GM19025 (cell line): ENCODE results near the gene MBNL1.
A peak's percentile ranks its signal among the peaks of the same experiment; 100 is the strongest.

Source experiments
- ATAC-seq: cut with Tn5 transposase; IDR thresholded peaks from one replicate; pipeline ENCODE4 v1.9.1; 2021; ENCODE audit warnings: mild to moderate bottlenecking, low read depth, moderate library complexity; ENCODE audit not compliant: unreplicated experiment

The MBNL1 gene

DNA sequence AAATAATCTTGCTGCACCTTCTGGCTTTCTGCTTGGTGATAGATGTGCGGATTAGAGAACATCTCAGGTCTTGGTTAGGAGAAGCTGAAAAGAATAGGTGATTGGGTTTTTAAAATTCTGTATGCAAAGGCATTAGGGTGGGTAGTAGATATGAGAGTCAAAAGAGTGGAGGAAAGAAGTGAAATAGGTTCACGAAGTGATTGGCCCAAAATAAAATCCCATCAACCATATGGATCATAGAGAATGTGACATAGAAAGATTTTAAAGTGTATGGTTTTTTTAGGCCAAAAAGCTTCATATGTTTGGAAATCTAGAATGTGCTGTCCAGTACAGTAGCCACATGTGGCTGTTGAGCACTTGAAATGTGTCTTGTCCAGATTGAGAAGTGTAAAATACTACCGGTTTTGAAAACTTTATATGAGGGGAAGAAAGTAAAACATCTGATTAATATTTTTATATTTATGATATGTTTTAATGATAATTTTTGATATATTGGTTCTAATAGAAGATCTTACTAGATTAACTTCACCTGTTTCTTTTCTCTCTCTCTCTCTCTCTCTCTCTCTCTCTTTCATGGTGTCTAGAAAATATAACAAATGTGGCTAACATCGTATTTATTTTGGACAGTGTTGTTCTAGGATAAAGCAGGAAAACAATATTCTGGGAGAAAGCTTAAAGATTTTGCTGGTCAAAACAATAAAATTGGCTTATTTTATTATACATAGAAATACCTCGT is 2.9 kb downstream of the MBNL1 start:
- ATAC-seq, result no peak

DNA sequence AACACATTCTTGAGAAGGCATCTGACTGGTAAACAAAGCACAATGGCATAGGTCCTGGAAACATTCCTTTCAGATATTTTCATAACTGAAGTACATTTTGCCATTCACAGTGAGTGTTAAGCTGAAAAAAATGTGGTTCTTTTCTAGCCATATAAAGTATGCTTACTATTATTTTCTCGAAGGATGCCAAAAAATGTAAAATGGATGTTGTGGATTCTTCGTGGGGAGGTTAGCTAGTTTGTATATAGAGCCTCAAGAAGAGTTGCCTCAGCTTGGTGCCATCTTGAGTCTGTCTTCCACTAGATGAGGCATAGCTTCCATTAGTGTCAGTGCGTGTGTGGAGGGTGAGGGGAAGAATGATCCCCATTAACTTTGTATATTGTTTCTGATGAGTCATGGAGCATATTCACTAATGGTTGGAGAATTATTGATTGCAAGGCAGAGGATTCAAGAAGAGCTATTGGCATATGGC is 4.1 kb downstream of the MBNL1 start:
- no peak for ATAC-seq

GRCh38 chr3:152276681-152277080 is 8.0 kb downstream of the MBNL1 start:
- ATAC-seq, result no peak

DNA sequence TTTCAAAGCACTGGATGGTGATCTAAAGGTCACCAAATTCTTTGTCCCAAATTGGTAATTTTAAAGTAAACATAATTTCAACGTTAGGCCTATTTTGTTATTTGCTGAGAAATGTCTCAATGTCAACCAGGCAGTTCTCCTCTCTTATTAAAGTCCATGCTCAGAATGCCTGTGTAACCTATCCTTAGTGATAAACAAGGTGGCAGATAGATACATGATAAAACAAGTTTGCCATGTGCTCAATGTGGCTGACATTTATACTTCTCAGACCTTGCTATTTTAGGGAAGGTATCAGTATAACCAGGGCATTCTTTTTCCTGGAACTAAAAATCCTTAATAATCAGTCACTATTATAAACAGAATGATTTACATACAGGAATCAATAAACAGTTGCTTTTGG is 8.5 kb downstream of the MBNL1 start:
- no peak for ATAC-seq

GRCh38 chr3:152278756-152279427 is 10.2 kb downstream of the MBNL1 start:
- ATAC-seq, result no peak

- ATAC-seq, result no peak
Observed at GRCh38 chr3:152279479-152279878, 10.8 kb downstream of the MBNL1 start.

DNA sequence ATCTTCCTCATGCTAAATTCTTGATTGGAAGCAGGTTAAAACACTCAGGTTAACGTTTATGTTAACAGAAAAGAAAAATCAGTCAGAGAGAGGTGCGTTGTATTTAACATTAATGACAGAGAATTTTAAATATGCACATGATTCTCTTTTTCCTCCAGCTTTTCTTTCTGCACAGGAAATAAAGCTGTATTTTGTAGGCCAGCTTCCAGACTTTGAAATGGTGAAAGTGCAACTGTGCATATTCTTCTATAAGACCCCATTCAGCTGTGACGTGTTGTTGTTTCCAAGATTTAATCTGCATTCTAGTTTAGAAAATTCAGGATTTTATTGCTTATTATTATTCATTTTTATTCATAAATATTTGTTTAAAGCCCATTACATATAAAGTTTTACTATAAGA is 11.8 kb downstream of the MBNL1 start:
- ATAC-seq, result no peak

DNA sequence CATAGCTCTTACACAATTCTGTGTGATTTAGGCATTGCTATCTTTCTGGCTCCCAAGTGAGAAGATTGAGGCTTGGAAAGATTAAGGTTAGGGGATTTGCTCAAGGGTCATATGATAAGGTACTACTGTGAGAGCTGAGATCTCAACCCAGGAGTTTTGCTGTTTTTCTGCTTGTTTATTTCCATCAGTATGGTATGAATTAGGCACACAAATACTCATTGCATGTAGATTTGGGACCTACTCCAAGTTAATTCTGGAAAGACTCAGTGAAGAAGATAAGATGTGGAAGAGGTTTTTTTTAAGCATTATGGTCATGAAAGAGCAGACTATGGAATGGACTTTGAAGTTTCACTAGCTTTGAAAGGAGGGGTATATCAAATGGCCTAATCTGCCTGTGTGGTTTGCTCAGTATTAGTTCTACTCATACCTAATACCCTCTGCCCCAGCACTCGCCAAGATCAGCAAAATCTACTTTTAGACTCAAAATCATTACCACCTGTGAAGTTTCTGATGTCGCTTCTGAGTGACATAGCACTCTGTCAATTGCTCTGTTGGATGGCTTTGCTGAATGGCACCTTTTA is 12.5 kb downstream of the MBNL1 start:
- peak; percentile 61 for ATAC-seq

GRCh38 chr3:152282813-152283212 is 14.1 kb downstream of the MBNL1 start:
- ATAC-seq, result no peak

DNA sequence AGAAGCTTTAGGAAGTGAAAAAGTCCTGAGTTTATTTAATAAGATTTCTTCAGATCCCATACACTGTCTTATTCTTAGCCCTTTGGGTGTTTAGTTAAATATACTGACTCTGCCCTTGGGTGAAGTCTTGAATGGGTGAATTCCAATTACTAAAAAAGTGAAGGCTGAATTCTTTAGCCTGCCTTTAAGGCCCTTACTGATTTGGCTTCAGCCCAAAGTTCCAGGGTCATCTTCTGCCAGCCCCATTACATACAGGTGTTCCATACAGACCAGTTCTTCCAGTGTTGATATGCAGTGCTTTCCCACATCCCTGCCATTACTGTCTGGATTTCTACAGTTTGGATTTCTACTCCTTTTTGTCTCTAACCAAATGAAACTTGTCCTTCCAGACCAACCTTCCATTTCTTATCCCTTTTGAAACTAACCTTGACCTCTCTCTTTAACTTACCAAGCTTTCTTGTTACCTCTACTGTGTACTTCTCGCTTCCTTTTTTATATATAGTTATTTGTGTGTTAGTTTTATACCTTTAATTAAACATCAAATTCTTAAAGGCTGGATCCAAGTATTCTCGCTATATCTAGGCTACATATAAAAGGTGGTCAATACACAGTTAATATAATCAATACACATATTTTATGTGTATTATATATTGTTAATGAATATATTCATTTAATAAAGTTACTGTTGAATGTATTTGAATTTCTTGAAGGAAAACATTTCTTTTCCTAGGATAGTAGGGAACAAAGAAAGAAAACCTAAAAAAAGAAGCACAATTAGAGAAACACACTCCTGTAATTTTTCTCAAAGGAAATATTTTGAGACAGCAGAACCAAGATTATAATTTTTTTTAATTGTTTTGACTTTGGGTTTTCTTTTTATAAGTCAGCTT is 15.0 kb downstream of the MBNL1 start:
- no peak for ATAC-seq

DNA sequence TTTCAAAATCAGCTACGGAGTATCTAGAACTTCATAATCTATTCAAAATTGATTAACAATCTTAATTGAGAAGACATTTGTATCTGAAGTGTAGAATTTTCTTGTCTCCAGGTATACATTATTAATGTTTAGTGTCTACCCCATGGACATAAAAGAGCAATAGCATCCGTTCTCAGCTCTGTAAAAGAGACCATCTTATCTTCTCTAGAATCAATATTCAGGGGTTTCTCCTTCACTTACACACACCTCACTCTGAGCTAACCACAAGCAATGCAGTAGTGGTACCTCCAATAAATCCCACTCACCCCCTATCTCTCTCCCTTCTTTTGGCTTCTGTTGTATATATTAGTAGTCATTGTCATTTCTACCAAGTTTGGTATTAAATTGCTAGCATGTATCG is 16.2 kb downstream of the MBNL1 start:
- ATAC-seq, result no peak

DNA sequence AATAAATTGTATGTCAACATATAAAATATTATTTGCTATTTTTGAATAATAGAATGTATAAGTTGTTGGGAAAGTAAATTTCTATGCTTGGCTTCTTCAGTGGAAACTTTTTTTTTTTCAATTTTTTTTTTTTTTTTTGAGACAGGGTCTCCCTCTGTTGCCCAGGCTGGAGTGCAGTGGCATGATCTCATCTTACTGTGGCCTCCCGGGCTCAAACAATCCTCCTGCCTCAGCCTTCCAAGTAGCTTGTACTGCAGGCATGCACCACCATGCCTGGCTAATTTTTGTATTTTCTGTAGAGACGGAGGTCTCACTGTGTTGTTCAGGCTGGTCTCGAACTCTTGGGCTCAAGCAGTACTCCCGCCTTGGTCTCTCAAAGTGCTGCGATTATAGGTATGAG is 16.8 kb downstream of the MBNL1 start:
- ATAC-seq, result no peak

- ATAC-seq, result no peak
Observed at GRCh38 chr3:152287898-152288576, 19.3 kb downstream of the MBNL1 start.

GRCh38 chr3:152288681-152289080 is 20.0 kb downstream of the MBNL1 start:
- ATAC-seq, result no peak

DNA sequence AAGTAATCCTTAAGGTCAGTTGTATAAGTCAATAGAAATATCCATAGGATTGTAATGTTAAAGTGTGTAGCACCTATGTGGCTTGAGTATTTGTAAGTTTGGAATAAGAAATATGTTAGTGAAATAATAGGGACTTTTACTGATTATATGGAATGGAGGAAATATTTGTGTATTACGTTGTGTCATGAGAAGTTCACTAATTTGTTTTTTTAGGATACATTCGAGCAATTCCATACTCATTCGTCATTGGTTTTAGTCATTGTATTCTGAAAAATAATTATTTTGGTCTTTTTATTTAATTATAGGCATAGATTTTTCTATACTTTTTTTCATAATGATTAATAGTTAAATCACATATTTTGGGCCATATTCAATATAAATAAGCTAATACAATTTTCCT is 21.0 kb downstream of the MBNL1 start:
- no peak for ATAC-seq

DNA sequence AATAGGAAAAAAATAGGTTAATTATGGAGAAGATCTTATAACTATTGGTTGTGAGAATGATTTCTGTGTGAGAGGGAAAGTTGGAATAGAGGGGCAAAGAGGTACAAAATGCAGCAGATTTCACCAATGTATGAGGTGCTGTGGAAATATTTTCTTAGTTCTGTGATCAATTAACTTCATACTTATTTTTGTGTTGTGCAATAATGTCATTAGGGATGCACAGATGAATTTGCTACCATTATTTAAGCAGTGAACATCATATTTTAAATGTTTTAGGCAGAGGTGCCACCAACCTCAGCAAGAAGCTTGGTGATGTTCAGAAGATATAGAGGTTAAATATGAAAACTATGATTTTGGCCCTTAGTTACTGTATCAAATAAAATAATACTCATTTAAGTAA is 21.6 kb downstream of the MBNL1 start:
- ATAC-seq, result no peak

DNA sequence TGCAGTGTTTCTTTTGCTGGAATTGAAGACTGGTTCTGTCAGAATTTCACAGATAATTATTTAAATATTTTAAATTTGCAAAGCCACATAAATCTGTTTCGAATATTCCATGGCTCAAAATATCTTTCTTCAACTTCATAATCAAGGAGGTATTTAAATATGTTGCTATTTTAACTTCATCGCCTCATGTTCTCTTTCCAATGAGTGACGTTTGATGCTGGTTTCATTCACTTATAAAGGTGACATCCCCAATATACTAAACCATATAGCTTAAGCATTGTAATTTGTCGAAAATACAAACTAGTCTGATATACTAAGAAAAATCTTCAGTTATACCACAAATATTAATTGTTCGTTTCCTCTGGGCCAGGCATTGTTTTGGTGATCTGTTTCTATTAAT is 22.5 kb downstream of the MBNL1 start:
- no peak for ATAC-seq

GRCh38 chr3:152291649-152292066 is 22.9 kb downstream of the MBNL1 start:
- no peak for ATAC-seq

- ATAC-seq, result no peak
Observed at GRCh38 chr3:152292366-152292765, 23.6 kb downstream of the MBNL1 start.

- ATAC-seq, result no peak
Observed at GRCh38 chr3:152293347-152294006, 24.7 kb downstream of the MBNL1 start.
